ENCODE results near the gene SCN3B.

SCN3B gene

DNA sequence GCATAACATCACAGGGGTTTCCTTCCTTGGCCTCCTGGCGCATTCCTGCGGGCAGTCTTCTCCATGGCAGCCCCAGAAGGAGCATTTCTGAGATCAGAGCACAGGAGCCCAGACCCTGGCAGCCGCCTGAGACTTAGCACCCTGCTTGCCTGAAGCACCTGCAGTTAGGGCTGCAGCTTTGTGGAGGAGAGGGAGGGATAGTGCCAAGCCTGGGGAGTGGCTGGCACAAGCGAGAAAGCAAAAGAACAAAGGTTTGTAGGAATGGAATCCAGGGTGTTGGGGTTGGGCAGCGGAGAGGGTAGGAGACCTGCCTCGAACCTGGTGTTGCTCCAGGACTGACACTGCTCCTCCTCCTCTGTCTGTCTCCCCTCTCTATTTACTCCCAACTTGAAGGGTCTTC lies 66.9 kb downstream of the SCN3B start:
- Histone ChIP-seq H3K36me3 (ENCODE audit: control insufficient read depth in 2 of 2, insufficient read depth in 1 of 2, low read length in 2 of 2) (peaks cover 0 to 7% of the 10 kb centered on the region in 2 experiments; a peak in 1 of 3 replicates), H3K4me3 (ENCODE audit: low read depth, low read length) (no peak overlapping the region), H3K27ac (ENCODE audit: extremely low read depth, low read depth, low read length) (no peak overlapping the region), H3K9me3 (ENCODE audit: control insufficient read depth, insufficient read depth, low read depth, low read length) (no peaks in the 10 kb centered on the region), H3K4me1 (ENCODE audit: control insufficient read depth, insufficient read depth, low read length) (no peaks in the 10 kb centered on the region)
- ChIA-PET POLR2A (no interaction called here), CTCF (interaction anchor here (0.6 kb wide), 1 partner anchor 179 kb away, joined by 3 read pairs; no protein-coding TSS in a partner anchor)
- TF ChIP-seq ZNF837 (tag by site-specific recombination; IDR thresholded peaks at IDR 0.05) (no peak), ZIC2 (tag by site-specific recombination; IDR thresholded peaks at IDR 0.05) (no peak), ZNF133 (tag by site-specific recombination; IDR thresholded peaks at IDR 0.05) (no peak), ZNF19 (tag by site-specific recombination; IDR thresholded peaks at IDR 0.05; ENCODE audit: low read depth) (no peak), ZBTB7A (tag by site-specific recombination; IDR thresholded peaks at IDR 0.05; ENCODE audit: low read depth) (no peak), ZSCAN23 (tag by site-specific recombination; IDR thresholded peaks at IDR 0.05) (no peak), ZEB2 (tag by site-specific recombination; IDR thresholded peaks at IDR 0.05) (no peak), ZNF626 (tag by site-specific recombination; IDR thresholded peaks at IDR 0.05) (no peak), ZNF394 (tag by site-specific recombination; IDR thresholded peaks at IDR 0.05; ENCODE audit: borderline replicate concordance) (no peak), ZNF433 (tag by site-specific recombination; IDR thresholded peaks at IDR 0.05; ENCODE audit: low read depth) (no peak), EGR2 (tag by site-specific recombination; IDR thresholded peaks at IDR 0.05; ENCODE audit: low read depth) (no peak), ZNF16 (tag by site-specific recombination; IDR thresholded peaks at IDR 0.05; ENCODE audit: low read depth) (no peak), TCF7L2 (IDR thresholded peaks at IDR 0.05; ENCODE audit: borderline replicate concordance, low read depth, low read length) (no peak), ZNF792 (tag by site-specific recombination; IDR thresholded peaks at IDR 0.05) (no peak)
- TF ChIP-seq, protein P1, sequence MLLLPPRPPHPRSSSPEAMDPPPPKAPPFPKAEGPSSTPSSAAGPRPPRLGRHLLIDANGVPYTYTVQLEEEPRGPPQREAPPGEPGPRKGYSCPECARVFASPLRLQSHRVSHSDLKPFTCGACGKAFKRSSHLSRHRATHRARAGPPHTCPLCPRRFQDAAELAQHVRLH (tag by site-specific recombination; IDR thresholded peaks at IDR 0.05): no peak
- TF ChIP-seq, protein P2, sequence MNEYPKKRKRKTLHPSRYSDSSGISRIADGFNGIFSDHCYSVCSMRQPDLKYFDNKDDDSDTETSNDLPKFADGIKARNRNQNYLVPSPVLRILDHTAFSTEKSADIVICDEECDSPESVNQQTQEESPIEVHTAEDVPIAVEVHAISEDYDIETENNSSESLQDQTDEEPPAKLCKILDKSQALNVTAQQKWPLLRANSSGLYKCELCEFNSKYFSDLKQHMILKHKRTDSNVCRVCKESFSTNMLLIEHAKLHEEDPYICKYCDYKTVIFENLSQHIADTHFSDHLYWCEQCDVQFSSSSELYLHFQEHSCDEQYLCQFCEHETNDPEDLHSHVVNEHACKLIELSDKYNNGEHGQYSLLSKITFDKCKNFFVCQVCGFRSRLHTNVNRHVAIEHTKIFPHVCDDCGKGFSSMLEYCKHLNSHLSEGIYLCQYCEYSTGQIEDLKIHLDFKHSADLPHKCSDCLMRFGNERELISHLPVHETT (tag by site-specific recombination; IDR thresholded peaks at IDR 0.05): no peak

DNA sequence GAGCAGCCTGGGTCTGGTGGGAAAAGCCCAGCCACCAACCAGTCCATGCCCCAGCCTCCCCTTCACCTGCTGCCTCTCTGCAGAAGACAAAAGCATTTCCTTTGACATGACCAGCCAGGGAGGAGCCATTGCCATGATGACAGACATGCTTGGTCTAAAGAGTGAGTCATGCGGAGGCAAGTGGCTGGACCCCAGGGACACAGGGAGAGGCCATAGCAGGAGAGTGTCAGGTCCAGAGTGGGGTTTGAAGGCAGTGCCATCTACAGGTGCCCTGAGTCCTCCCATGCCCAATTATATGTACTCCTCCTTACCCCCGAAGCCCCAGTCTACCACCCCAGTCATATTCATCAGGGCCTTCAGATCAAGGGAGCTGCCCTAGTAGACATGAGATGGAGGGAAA lies 67.4 kb downstream of the SCN3B start:
- no peak overlapping the region for H3K27ac ChIP-seq (ENCODE audit: extremely low read depth, low read depth, low read length)
- H3K4me3 ChIP-seq (ENCODE audit: low read depth, low read length): no peak overlapping the region
- H3K4me1 ChIP-seq (ENCODE audit: control insufficient read depth, insufficient read depth, low read length): no peaks in the 10 kb centered on the region
- H3K36me3 ChIP-seq (ENCODE audit: control insufficient read depth in 2 of 2, insufficient read depth in 1 of 2, low read length in 2 of 2): peaks cover 0 to 7% of the 10 kb centered on the region in 2 experiments; a peak in 1 of 3 replicates
- H3K9me3 ChIP-seq (ENCODE audit: control insufficient read depth, insufficient read depth, low read depth, low read length): no peaks in the 10 kb centered on the region
- ChIA-PET CTCF (no interaction called here), POLR2A (no interaction called here)
- TF ChIP-seq, protein P3, sequence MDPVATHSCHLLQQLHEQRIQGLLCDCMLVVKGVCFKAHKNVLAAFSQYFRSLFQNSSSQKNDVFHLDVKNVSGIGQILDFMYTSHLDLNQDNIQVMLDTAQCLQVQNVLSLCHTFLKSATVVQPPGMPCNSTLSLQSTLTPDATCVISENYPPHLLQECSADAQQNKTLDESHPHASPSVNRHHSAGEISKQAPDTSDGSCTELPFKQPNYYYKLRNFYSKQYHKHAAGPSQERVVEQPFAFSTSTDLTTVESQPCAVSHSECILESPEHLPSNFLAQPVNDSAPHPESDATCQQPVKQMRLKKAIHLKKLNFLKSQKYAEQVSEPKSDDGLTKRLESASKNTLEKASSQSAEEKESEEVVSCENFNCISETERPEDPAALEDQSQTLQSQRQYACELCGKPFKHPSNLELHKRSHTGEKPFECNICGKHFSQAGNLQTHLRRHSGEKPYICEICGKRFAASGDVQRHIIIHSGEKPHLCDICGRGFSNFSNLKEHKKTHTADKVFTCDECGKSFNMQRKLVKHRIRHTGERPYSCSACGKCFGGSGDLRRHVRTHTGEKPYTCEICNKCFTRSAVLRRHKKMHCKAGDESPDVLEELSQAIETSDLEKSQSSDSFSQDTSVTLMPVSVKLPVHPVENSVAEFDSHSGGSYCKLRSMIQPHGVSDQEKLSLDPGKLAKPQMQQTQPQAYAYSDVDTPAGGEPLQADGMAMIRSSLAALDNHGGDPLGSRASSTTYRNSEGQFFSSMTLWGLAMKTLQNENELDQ (tag by site-specific recombination; IDR thresholded peaks at IDR 0.05; ENCODE audit: low read depth): no peak
- TF ChIP-seq ZNF530 (tag by site-specific recombination; IDR thresholded peaks at IDR 0.05; ENCODE audit: low read depth): no peak
- TF ChIP-seq ZNF426 (tag by site-specific recombination; IDR thresholded peaks at IDR 0.05): no peak
- no peak for TF ChIP-seq ZSCAN16 (tag by site-specific recombination; IDR thresholded peaks at IDR 0.05)
- no peak for TF ChIP-seq ZNF202 (tag by site-specific recombination; IDR thresholded peaks at IDR 0.05; ENCODE audit: borderline replicate concordance)
- no peak for TF ChIP-seq ZNF248 (tag by site-specific recombination; IDR thresholded peaks at IDR 0.05)
- no peak for TF ChIP-seq SP2 (tag by site-specific recombination; IDR thresholded peaks at IDR 0.05)
- TF ChIP-seq, protein P4, sequence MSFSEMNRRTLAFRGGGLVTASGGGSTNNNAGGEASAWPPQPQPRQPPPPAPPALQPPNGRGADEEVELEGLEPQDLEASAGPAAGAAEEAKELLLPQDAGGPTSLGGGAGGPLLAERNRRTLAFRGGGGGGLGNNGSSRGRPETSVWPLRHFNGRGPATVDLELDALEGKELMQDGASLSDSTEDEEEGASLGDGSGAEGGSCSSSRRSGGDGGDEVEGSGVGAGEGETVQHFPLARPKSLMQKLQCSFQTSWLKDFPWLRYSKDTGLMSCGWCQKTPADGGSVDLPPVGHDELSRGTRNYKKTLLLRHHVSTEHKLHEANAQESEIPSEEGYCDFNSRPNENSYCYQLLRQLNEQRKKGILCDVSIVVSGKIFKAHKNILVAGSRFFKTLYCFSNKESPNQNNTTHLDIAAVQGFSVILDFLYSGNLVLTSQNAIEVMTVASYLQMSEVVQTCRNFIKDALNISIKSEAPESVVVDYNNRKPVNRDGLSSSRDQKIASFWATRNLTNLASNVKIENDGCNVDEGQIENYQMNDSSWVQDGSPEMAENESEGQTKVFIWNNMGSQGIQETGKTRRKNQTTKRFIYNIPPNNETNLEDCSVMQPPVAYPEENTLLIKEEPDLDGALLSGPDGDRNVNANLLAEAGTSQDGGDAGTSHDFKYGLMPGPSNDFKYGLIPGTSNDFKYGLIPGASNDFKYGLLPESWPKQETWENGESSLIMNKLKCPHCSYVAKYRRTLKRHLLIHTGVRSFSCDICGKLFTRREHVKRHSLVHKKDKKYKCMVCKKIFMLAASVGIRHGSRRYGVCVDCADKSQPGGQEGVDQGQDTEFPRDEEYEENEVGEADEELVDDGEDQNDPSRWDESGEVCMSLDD (tag by site-specific recombination; IDR thresholded peaks at IDR 0.05): no peak
- TF ChIP-seq, protein P5, sequence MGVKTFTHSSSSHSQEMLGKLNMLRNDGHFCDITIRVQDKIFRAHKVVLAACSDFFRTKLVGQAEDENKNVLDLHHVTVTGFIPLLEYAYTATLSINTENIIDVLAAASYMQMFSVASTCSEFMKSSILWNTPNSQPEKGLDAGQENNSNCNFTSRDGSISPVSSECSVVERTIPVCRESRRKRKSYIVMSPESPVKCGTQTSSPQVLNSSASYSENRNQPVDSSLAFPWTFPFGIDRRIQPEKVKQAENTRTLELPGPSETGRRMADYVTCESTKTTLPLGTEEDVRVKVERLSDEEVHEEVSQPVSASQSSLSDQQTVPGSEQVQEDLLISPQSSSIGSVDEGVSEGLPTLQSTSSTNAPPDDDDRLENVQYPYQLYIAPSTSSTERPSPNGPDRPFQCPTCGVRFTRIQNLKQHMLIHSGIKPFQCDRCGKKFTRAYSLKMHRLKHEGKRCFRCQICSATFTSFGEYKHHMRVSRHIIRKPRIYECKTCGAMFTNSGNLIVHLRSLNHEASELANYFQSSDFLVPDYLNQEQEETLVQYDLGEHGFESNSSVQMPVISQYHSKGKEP (tag by site-specific recombination; IDR thresholded peaks at IDR 0.05): no peak
- TF ChIP-seq ZNF529 (tag by site-specific recombination; IDR thresholded peaks at IDR 0.05; ENCODE audit: insufficient replicate concordance): no peak
- no peak for TF ChIP-seq ZNF391 (tag by site-specific recombination; IDR thresholded peaks at IDR 0.05; ENCODE audit: borderline replicate concordance, low read depth)
- TF ChIP-seq ZNF239 (tag by site-specific recombination; IDR thresholded peaks at IDR 0.05): no peak
- TF ChIP-seq ZNF561 (tag by site-specific recombination; IDR thresholded peaks at IDR 0.05; ENCODE audit: borderline replicate concordance): no peak

All from HEK293 (cell line).